ENCODE data around the gene ELMO1. TPM values are rescaled to one million over a fixed set of nuclear protein-coding genes. Genes with fewer than 3 reads are reported as not detected.

Gene ELMO1
- total RNA-seq, 1 experiment from 2014 or later: 7.8 TPM

- Histone ChIP-seq H2AK5ac (ENCODE audit: insufficient read length, low read length) (no peak overlapping the region), H2BK120ac (ENCODE audit: low read depth, low read length, poor library complexity, severe bottlenecking) (no peak overlapping the region), H3K79me2 (ENCODE audit: insufficient read depth, low read length) (no peaks in the 10 kb centered on the region), H4K8ac (replicated peaks; ENCODE audit: insufficient read length, low read depth, low read length) (no peak overlapping the region), H4K5ac (ENCODE audit: insufficient read length, low read depth, low read length) (no peak overlapping the region), H2BK20ac (ENCODE audit: low read depth, low read length, poor library complexity, severe bottlenecking) (no peak overlapping the region), H3K4ac (ENCODE audit: low read depth, low read length) (no peak overlapping the region), H3K4me2 (ENCODE audit: insufficient read depth, insufficient read length, low read length) (no peak overlapping the region), H3K27me3 (ENCODE audit: insufficient read depth, low read length) (no peaks in the 10 kb centered on the region), H4K20me1 (ENCODE audit: control insufficient read depth, insufficient read depth, insufficient read length) (no peaks in the 10 kb centered on the region), H2BK12ac (ENCODE audit: insufficient read length, low read depth, low read length) (no peak overlapping the region), H2BK5ac (ENCODE audit: insufficient read length, low read length) (no peak overlapping the region), H3K14ac (ENCODE audit: insufficient read depth, low read length) (no peak overlapping the region), H3K79me1 (ENCODE audit: insufficient read depth, low read depth, low read length, poor library complexity, severe bottlenecking) (no peaks in the 10 kb centered on the region), H4K91ac (ENCODE audit: insufficient read length, low read depth, low read length) (no peak overlapping the region), H3T11ph (ENCODE audit: low read length) (no peak overlapping the region), H3K23me2 (ENCODE audit: insufficient read length, low read depth, low read length, poor library complexity, severe bottlenecking) (no peaks in the 10 kb centered on the region), H3K4me1 (ENCODE audit: insufficient read depth, low read length) (no peaks in the 10 kb centered on the region), H2BK15ac (ENCODE audit: low read depth, low read length) (no peak overlapping the region), H3K23ac (ENCODE audit: insufficient read length, low read depth, low read length) (no peak overlapping the region), H3K9ac (ENCODE audit: extremely low read depth, insufficient read length, low read length) (no peak overlapping the region), H3K27ac (ENCODE audit: insufficient read length, low read depth, low read length) (no peak overlapping the region), H3K56ac (ENCODE audit: insufficient read length, low read depth, low read length) (no peak overlapping the region), H3K18ac (ENCODE audit: insufficient read length, low read depth, low read length) (no peak overlapping the region), H3K9me3 (ENCODE audit: control insufficient read depth, low read depth, low read length) (no peaks in the 10 kb centered on the region), H2AFZ (ENCODE audit: low read length) (no peak overlapping the region)
- TF ChIP-seq CTCF (conservative IDR thresholded peaks at IDR 0.05): no peak
- Mint-ChIP-seq H3K4me3 (no peak overlapping the region), H3K27ac (no peak overlapping the region), H3K27me3 (ENCODE audit: low read depth) (no peaks in the 10 kb centered on the region), H3K9me3 (no peaks in the 10 kb centered on the region), H3K36me3 (ENCODE audit: insufficient read depth in 1 of 3, low read depth in 3 of 3) (no peaks in the 10 kb centered on the region), H3K4me1 (peaks cover 4% of the 10 kb centered on the region in 2 experiments)
- DNase-seq: no peak
- 100% methylated on average over 2 of the region's 2 CpGs for WGBS (ENCODE audit: extremely low coverage, insufficient read length, low lambda C conversion rate)
Measured at GRCh38 chr7:37318541-37318940, 130.1 kb downstream of the ELMO1 start.
